Measurements from ENCODE around the gene LENG9. TPM values are rescaled to one million over a fixed set of nuclear protein-coding genes. Genes with fewer than 3 reads are reported as not detected.

The LENG9 gene
- total RNA-seq, 4 donors from 2014 or later, result 2.6 to 9.1 (median 4.5) TPM

GRCh38 chr19:54420383-54421168, 43.0 kb downstream of the LENG9 start:
- Histone ChIP-seq H3K27me3 (peaks cover 98% of the 10 kb centered on the region), H3K4me1 (peaks cover 0 to 26% (median 0%) of the 10 kb centered on the region in 3 donors), H3K27ac (peak overlapping the region in 3 of 4 donors; percentile 26 to 75 (median 59)), H3K9me3 (no peaks in the 10 kb centered on the region), H3K4me3 (peak overlapping the region in 1 of 2 donors; percentile 23), H3K36me3 (no peaks in the 10 kb centered on the region)
- peak; percentile 46 for ATAC-seq
- TF ChIP-seq POLR2AphosphoS5 (IDR thresholded peaks at IDR 0.05) (no peak), POLR2A (IDR thresholded peaks at IDR 0.05) (no peak)
- WGBS, 2 donors (ENCODE audit: low coverage in 1 of 2), result 7% methylated on average over 3 of the region's 37 CpGs; no CpG with 5 or more reads in 1 of the 2 donors

GRCh38 chr19:54420068-54420382, 43.6 kb downstream of the LENG9 start:
- no peak for ATAC-seq
- Histone ChIP-seq H3K36me3 (no peaks in the 10 kb centered on the region), H3K4me3 (peak overlapping the region in 1 of 2 donors; percentile 23), H3K9me3 (no peaks in the 10 kb centered on the region), H3K4me1 (peaks cover 0 to 31% (median 0%) of the 10 kb centered on the region in 3 donors), H3K27ac (peak overlapping the region in 3 of 4 donors; percentile 41 to 75 (median 59)), H3K27me3 (peaks cover 98% of the 10 kb centered on the region)
- TF ChIP-seq POLR2AphosphoS5 (IDR thresholded peaks at IDR 0.05) (no peak), CTCF (IDR thresholded peaks at IDR 0.05) (no peak), EP300 (IDR thresholded peaks at IDR 0.05) (no peak), POLR2A (IDR thresholded peaks at IDR 0.05) (no peak)
- WGBS, 2 donors (ENCODE audit: low coverage in 1 of 2), result 20% methylated on average over 1 of the region's 10 CpGs; no CpG with 5 or more reads in 1 of the 2 donors

- WGBS, 2 donors (ENCODE audit: low coverage in 1 of 2), result 82 to 100% methylated on average over 4 to 5 of the region's 26 CpGs
- Histone ChIP-seq H3K27me3 (peaks cover 98% of the 10 kb centered on the region), H3K4me3 (no peak overlapping the region), H3K4me1 (peaks cover 0 to 34% (median 0%) of the 10 kb centered on the region in 3 donors), H3K36me3 (no peaks in the 10 kb centered on the region), H3K27ac (peak overlapping the region in 3 of 4 donors; percentile 14 to 75 (median 59)), H3K9me3 (no peaks in the 10 kb centered on the region)
- TF ChIP-seq EP300 (IDR thresholded peaks at IDR 0.05) (no peak), CTCF (IDR thresholded peaks at IDR 0.05) (no peak), POLR2A (IDR thresholded peaks at IDR 0.05) (no peak), POLR2AphosphoS5 (IDR thresholded peaks at IDR 0.05) (no peak)
- no peak for ATAC-seq
These were observed 44.4 kb downstream of the LENG9 start for GRCh38 chr19:54418930-54419800.

GRCh38 chr19:54418030-54418929, 45.3 kb downstream of the LENG9 start:
- H3K27me3 ChIP-seq, result peaks cover 94% of the 10 kb centered on the region
- H3K9me3 ChIP-seq, result no peaks in the 10 kb centered on the region
- no peak for ATAC-seq
- H3K36me3 ChIP-seq, result no peaks in the 10 kb centered on the region
- peaks cover 0 to 34% (median 0%) of the 10 kb centered on the region in 3 donors for H3K4me1 ChIP-seq
- H3K4me3 ChIP-seq, result no peak overlapping the region
- 7 to 8% methylated on average over 8 to 17 of the region's 25 CpGs for WGBS, 2 donors (ENCODE audit: low coverage in 1 of 2)
- TF ChIP-seq EP300 (IDR thresholded peaks at IDR 0.05) (no peak), CTCF (IDR thresholded peaks at IDR 0.05) (no peak), POLR2AphosphoS5 (IDR thresholded peaks at IDR 0.05) (no peak), POLR2A (IDR thresholded peaks at IDR 0.05) (no peak)
- H3K27ac ChIP-seq, result peak overlapping the region in 3 of 4 donors; percentile 14 to 75 (median 59)

Measured in gastroesophageal sphincter (tissue), 4 donors.